Mammary epithelial cell (primary cell): ENCODE measurements around the gene SLC7A7.

Experiments
- CTCF ChIP-seq, 2 donors: IDR thresholded peaks in 1 of 2; conservative IDR thresholded peaks in 1 of 2; 2 replicates each; pipeline ENCODE4 v1.5.1; 2011 to 2012; ENCODE audit warnings: inconsistent platforms in 2 of 2, low read length in 2 of 2, mild to moderate bottlenecking in 2 of 2, control low read depth in 1 of 2, low read depth in 1 of 2; ENCODE audit not compliant: insufficient read depth in 1 of 2; ENCODE audit errors: extremely low read depth in 1 of 2
- EZH2 ChIP-seq: IDR thresholded peaks from 2 replicates; pipeline ENCODE4 v1.6.1; 2012; ENCODE audit warnings: low read length, inconsistent platforms, borderline replicate concordance

DNA sequence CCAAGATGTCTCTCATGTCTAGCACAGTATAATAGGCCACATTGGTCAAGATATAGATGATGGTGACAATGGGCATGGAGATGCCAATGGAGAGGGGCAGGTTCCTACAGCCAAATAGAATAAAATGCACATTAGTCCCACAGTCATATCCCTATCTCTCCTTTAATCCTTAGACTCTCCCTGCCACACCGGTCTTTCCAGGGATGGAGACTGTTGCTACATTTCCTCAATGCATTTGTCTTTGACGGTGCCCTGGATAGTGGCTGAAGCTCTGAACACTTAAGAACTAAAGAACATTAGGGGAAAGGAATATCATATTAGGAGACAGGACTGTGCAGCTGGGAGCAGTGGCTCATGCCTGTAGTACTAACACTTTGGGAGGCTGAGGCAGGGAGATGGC, 39.0 kb downstream of the SLC7A7 start:
- TF ChIP-seq CTCF (conservative IDR thresholded peaks at IDR 0.05 in 1 of 2, IDR thresholded peaks at IDR 0.05 in 1 of 2; ENCODE audit: extremely low read depth in 1 of 2, insufficient read depth in 1 of 2, low read depth in 1 of 2, low read length in 2 of 2) (no peak), EZH2 (no peak)
